GM12878 (cell line): ENCODE results near the gene C1QBP. TPM values are rescaled to one million over a fixed set of nuclear protein-coding genes. Genes with fewer than 3 reads are reported as not detected.

ENCODE experiments used
- polyA plus RNA-seq, 11 experiments: library from polyadenylated mRNA; depleted of rRNA in 4 of 11; unstranded in 6 of 11; stranded (reverse) in 5 of 11; fragments of >200 nt; fragmentation: Nextera tagmentation in 4 of 11; fragmentation: Illumina TruSeq in 1 of 11; extraction: Ambion mirVana in 4 of 11; extraction: Trizol in 1 of 11; gene quantifications; 1 replicate in 1 of 11; 2 replicates in 10 of 11; pipeline versions ENCODE4 v1.2.1 to v1.2.3, GENCODE V29; 2011 to 2016; ENCODE audit warnings: inconsistent platforms in 2 of 11, missing spikeins in 2 of 11, low read depth in 1 of 11
- total RNA-seq, 4 experiments: library from RNA; depleted of rRNA in 3 of 4; stranded (reverse); fragments of >200 nt in 3 of 4; fragmentation: Illumina TruSeq in 1 of 4; extraction: Trizol in 1 of 4; gene quantifications; 2 replicates each; pipeline versions ENCODE4 v1.2.1 to v1.2.3, GENCODE V29; 2013 to 2021

The C1QBP gene
- total and polyA plus RNA-seq, 10 of the 15 experiments (the other 5 are each of a cell fraction or from before 2014, with no cell fraction given) = 124 to 989 (median 429) TPM

Other genes starting within 250 kb of the C1QBP start
Only the 7 nearest of the 9 such genes appear.
- 43.3 and 51.0 TPM in 2 replicates for gene RABEP1, start 156.9 kb downstream of the C1QBP start, total RNA-seq (2014; rRNA removed)
- gene RABEP1, start 156.9 kb downstream of the C1QBP start, total RNA-seq (2014; rRNA removed; fragmentation: Illumina TruSeq; extraction: Trizol) = 68.0 and 69.8 TPM in 2 replicates
- 60.0 and 60.4 TPM in 2 replicates for gene RABEP1, start 156.9 kb downstream of the C1QBP start, total RNA-seq (2021)
- 64.5 and 95.7 TPM in 2 replicates for gene RABEP1, start 156.9 kb downstream of the C1QBP start, polyA plus RNA-seq (2011; rRNA removed)
- 68.8 and 87.5 TPM in 2 replicates for gene RABEP1, start 156.9 kb downstream of the C1QBP start, polyA plus RNA-seq (2014; fragmentation: Illumina TruSeq; extraction: Trizol)
- gene RABEP1, start 156.9 kb downstream of the C1QBP start, polyA plus RNA-seq (2014; fragmentation: Nextera tagmentation; extraction: Ambion mirVana) = 10 to 100 TPM; 13.4 to 20.2 TPM
- 36.4 and 38.9 TPM in 2 replicates for gene RABEP1, start 156.9 kb downstream of the C1QBP start, polyA plus RNA-seq (2014; rRNA removed)
- 10 to 100 TPM; 59.2 to 71.4 TPM for gene RABEP1, start 156.9 kb downstream of the C1QBP start, polyA plus RNA-seq (2016; fragmentation: Nextera tagmentation; extraction: Ambion mirVana)
- 188 and 189 TPM in 2 replicates for gene NUP88, start 19.5 kb downstream of the C1QBP start, total RNA-seq (2014; rRNA removed)
- gene NUP88, start 19.5 kb downstream of the C1QBP start, total RNA-seq (2014; rRNA removed; fragmentation: Illumina TruSeq; extraction: Trizol) = 232 and 233 TPM in 2 replicates
- 109 and 125 TPM in 2 replicates for gene NUP88, start 19.5 kb downstream of the C1QBP start, total RNA-seq (2021)
- gene NUP88, start 19.5 kb downstream of the C1QBP start, polyA plus RNA-seq (2011; rRNA removed) = 200 and 238 TPM in 2 replicates
- gene NUP88, start 19.5 kb downstream of the C1QBP start, polyA plus RNA-seq (2014; fragmentation: Illumina TruSeq; extraction: Trizol) = 244 and 280 TPM in 2 replicates
- 100 to 1,000 TPM; 110 to 137 TPM for gene NUP88, start 19.5 kb downstream of the C1QBP start, polyA plus RNA-seq (2014; fragmentation: Nextera tagmentation; extraction: Ambion mirVana)
- gene NUP88, start 19.5 kb downstream of the C1QBP start, polyA plus RNA-seq (2014; rRNA removed) = 153 and 173 TPM in 2 replicates
- gene NUP88, start 19.5 kb downstream of the C1QBP start, polyA plus RNA-seq (2016; fragmentation: Nextera tagmentation; extraction: Ambion mirVana) = 100 to 1,000 TPM; 188 to 208 TPM
- gene RPAIN, start 19.0 kb downstream of the C1QBP start, total RNA-seq (2014; rRNA removed) = 68.6 and 70.4 TPM in 2 replicates
- gene RPAIN, start 19.0 kb downstream of the C1QBP start, total RNA-seq (2014; rRNA removed; fragmentation: Illumina TruSeq; extraction: Trizol) = 74.6 and 76.3 TPM in 2 replicates
- 44.6 and 45.8 TPM in 2 replicates for gene RPAIN, start 19.0 kb downstream of the C1QBP start, total RNA-seq (2021)
- 69.5 and 69.8 TPM in 2 replicates for gene RPAIN, start 19.0 kb downstream of the C1QBP start, polyA plus RNA-seq (2011; rRNA removed)
- gene RPAIN, start 19.0 kb downstream of the C1QBP start, polyA plus RNA-seq (2014; fragmentation: Illumina TruSeq; extraction: Trizol) = 50.2 and 53.3 TPM in 2 replicates
- gene RPAIN, start 19.0 kb downstream of the C1QBP start, polyA plus RNA-seq (2014; fragmentation: Nextera tagmentation; extraction: Ambion mirVana) = 100 to 1,000 TPM; 101 to 109 TPM
- gene RPAIN, start 19.0 kb downstream of the C1QBP start, polyA plus RNA-seq (2014; rRNA removed) = 50.6 and 56.4 TPM in 2 replicates
- gene RPAIN, start 19.0 kb downstream of the C1QBP start, polyA plus RNA-seq (2016; fragmentation: Nextera tagmentation; extraction: Ambion mirVana) = 10 to 100 TPM; 71.5 to 74.8 TPM
- 11.7 and 12.7 TPM in 2 replicates for gene DHX33, start 29.8 kb upstream of the C1QBP start, total RNA-seq (2014; rRNA removed)
- gene DHX33, start 29.8 kb upstream of the C1QBP start, total RNA-seq (2014; rRNA removed; fragmentation: Illumina TruSeq; extraction: Trizol) = 12.4 and 12.8 TPM in 2 replicates
- gene DHX33, start 29.8 kb upstream of the C1QBP start, total RNA-seq (2021) = 30.6 and 33.5 TPM in 2 replicates
- 12.3 and 16.5 TPM in 2 replicates for gene DHX33, start 29.8 kb upstream of the C1QBP start, polyA plus RNA-seq (2011; rRNA removed)
- gene DHX33, start 29.8 kb upstream of the C1QBP start, polyA plus RNA-seq (2014; fragmentation: Illumina TruSeq; extraction: Trizol) = 32.0 and 33.2 TPM in 2 replicates
- 10 to 100 TPM; 12.2 to 13.3 TPM for gene DHX33, start 29.8 kb upstream of the C1QBP start, polyA plus RNA-seq (2014; fragmentation: Nextera tagmentation; extraction: Ambion mirVana)
- gene DHX33, start 29.8 kb upstream of the C1QBP start, polyA plus RNA-seq (2014; rRNA removed) = 24.6 and 24.8 TPM in 2 replicates
- gene DHX33, start 29.8 kb upstream of the C1QBP start, polyA plus RNA-seq (2016; fragmentation: Nextera tagmentation; extraction: Ambion mirVana) = 1 to 10 TPM; 6.5 to 8.5 TPM
- 31.4 and 46.6 TPM in 2 replicates for gene DERL2, start 47.0 kb upstream of the C1QBP start, total RNA-seq (2014; rRNA removed)
- 35.0 and 40.5 TPM in 2 replicates for gene DERL2, start 47.0 kb upstream of the C1QBP start, total RNA-seq (2014; rRNA removed; fragmentation: Illumina TruSeq; extraction: Trizol)
- gene DERL2, start 47.0 kb upstream of the C1QBP start, total RNA-seq (2021) = 59.4 and 60.4 TPM in 2 replicates
- gene DERL2, start 47.0 kb upstream of the C1QBP start, polyA plus RNA-seq (2011; rRNA removed) = 78.2 and 96.2 TPM in 2 replicates
- gene DERL2, start 47.0 kb upstream of the C1QBP start, polyA plus RNA-seq (2014; fragmentation: Illumina TruSeq; extraction: Trizol) = 42.1 and 42.2 TPM in 2 replicates
- 100 to 1,000 TPM; 161 to 236 TPM for gene DERL2, start 47.0 kb upstream of the C1QBP start, polyA plus RNA-seq (2014; fragmentation: Nextera tagmentation; extraction: Ambion mirVana)
- gene DERL2, start 47.0 kb upstream of the C1QBP start, polyA plus RNA-seq (2014; rRNA removed) = 44.9 and 53.0 TPM in 2 replicates
- 100 to 1,000 TPM; 156 to 170 TPM for gene DERL2, start 47.0 kb upstream of the C1QBP start, polyA plus RNA-seq (2016; fragmentation: Nextera tagmentation; extraction: Ambion mirVana)
- gene MIS12, start 47.4 kb upstream of the C1QBP start, total RNA-seq (2014; rRNA removed) = 24.0 and 28.7 TPM in 2 replicates
- 34.1 and 34.2 TPM in 2 replicates for gene MIS12, start 47.4 kb upstream of the C1QBP start, total RNA-seq (2014; rRNA removed; fragmentation: Illumina TruSeq; extraction: Trizol)
- gene MIS12, start 47.4 kb upstream of the C1QBP start, total RNA-seq (2021) = 19.8 and 20.6 TPM in 2 replicates
- 25.9 and 40.7 TPM in 2 replicates for gene MIS12, start 47.4 kb upstream of the C1QBP start, polyA plus RNA-seq (2011; rRNA removed)
- 33.4 and 35.5 TPM in 2 replicates for gene MIS12, start 47.4 kb upstream of the C1QBP start, polyA plus RNA-seq (2014; fragmentation: Illumina TruSeq; extraction: Trizol)
- gene MIS12, start 47.4 kb upstream of the C1QBP start, polyA plus RNA-seq (2014; fragmentation: Nextera tagmentation; extraction: Ambion mirVana) = 10 to 100 TPM; 19.9 to 24.0 TPM
- 18.7 and 20.4 TPM in 2 replicates for gene MIS12, start 47.4 kb upstream of the C1QBP start, polyA plus RNA-seq (2014; rRNA removed)
- gene MIS12, start 47.4 kb upstream of the C1QBP start, polyA plus RNA-seq (2016; fragmentation: Nextera tagmentation; extraction: Ambion mirVana) = 10 to 100 TPM; 32.8 to 33.3 TPM
- gene NLRP1, start 145.4 kb upstream of the C1QBP start, total RNA-seq (2014; rRNA removed) = 13.6 and 14.3 TPM in 2 replicates
- gene NLRP1, start 145.4 kb upstream of the C1QBP start, total RNA-seq (2014; rRNA removed; fragmentation: Illumina TruSeq; extraction: Trizol) = 7.7 and 8.7 TPM in 2 replicates
- gene NLRP1, start 145.4 kb upstream of the C1QBP start, total RNA-seq (2021) = 17.0 and 17.7 TPM in 2 replicates
- 12.8 and 18.5 TPM in 2 replicates for gene NLRP1, start 145.4 kb upstream of the C1QBP start, polyA plus RNA-seq (2011; rRNA removed)
- gene NLRP1, start 145.4 kb upstream of the C1QBP start, polyA plus RNA-seq (2014; fragmentation: Illumina TruSeq; extraction: Trizol) = 10.8 and 20.4 TPM in 2 replicates
- 1 to 10 TPM; 2.8 to 4.2 TPM for gene NLRP1, start 145.4 kb upstream of the C1QBP start, polyA plus RNA-seq (2014; fragmentation: Nextera tagmentation; extraction: Ambion mirVana)
- gene NLRP1, start 145.4 kb upstream of the C1QBP start, polyA plus RNA-seq (2014; rRNA removed) = 21.8 and 22.2 TPM in 2 replicates
- gene NLRP1, start 145.4 kb upstream of the C1QBP start, polyA plus RNA-seq (2016; fragmentation: Nextera tagmentation; extraction: Ambion mirVana) = 1 to 10 TPM; 8.0 to 9.5 TPM